NB4 (cell line): ENCODE results near the gene SERPING1.

ENCODE experiments used
- MYC ChIP-seq: IDR thresholded peaks from 2 replicates; pipeline ENCODE4 v1.6.1; 2011; ENCODE audit warnings: low read depth, low read length
- POLR2A ChIP-seq: IDR thresholded peaks from 2 replicates; pipeline ENCODE4 v1.6.1; 2011; ENCODE audit warnings: mild to moderate bottlenecking; ENCODE audit not compliant: insufficient read length; ENCODE audit errors: extremely low read depth
- TF ChIP-seq, protein P1 (sequence below): IDR thresholded peaks from one replicate; pipeline ENCODE4 v1.5.1; 2012; ENCODE audit warnings: low read depth, low read length
- TF ChIP-seq, protein P2 (sequence below): IDR thresholded peaks from 2 replicates; pipeline ENCODE4 v1.6.1; 2011; ENCODE audit warnings: low read depth, low read length

DNA sequence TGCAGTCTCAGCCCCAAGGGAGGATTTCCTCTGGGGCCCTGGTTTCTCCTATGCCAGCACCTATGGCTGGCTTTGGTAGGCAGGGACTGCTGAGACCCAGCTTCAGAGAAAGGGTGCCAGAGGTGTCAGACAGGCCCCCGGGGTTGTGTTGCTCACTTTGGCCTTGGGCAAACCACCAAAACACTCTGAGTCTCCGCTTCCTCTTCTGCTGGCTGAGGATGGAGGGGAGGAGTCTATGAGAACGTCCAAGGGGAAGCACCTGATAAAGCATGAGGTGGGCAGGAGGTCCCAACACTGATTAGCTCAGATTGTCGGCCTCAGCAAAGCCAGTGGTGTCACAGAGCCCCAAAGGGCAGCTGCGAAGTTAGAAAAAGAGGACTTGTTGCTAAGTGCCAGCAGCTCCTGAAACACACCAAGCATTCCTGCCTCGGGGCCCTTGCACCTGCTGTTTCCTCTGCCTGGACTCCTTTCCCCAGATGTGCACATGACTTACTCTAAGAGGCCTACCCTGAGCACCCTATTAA, 49.6 kb upstream of the SERPING1 start:
- TF ChIP-seq, protein P1, sequence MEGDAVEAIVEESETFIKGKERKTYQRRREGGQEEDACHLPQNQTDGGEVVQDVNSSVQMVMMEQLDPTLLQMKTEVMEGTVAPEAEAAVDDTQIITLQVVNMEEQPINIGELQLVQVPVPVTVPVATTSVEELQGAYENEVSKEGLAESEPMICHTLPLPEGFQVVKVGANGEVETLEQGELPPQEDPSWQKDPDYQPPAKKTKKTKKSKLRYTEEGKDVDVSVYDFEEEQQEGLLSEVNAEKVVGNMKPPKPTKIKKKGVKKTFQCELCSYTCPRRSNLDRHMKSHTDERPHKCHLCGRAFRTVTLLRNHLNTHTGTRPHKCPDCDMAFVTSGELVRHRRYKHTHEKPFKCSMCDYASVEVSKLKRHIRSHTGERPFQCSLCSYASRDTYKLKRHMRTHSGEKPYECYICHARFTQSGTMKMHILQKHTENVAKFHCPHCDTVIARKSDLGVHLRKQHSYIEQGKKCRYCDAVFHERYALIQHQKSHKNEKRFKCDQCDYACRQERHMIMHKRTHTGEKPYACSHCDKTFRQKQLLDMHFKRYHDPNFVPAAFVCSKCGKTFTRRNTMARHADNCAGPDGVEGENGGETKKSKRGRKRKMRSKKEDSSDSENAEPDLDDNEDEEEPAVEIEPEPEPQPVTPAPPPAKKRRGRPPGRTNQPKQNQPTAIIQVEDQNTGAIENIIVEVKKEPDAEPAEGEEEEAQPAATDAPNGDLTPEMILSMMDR = no peak
- TF ChIP-seq, protein P2, sequence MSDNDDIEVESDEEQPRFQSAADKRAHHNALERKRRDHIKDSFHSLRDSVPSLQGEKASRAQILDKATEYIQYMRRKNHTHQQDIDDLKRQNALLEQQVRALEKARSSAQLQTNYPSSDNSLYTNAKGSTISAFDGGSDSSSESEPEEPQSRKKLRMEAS = no peak
- TF ChIP-seq POLR2A (no peak), MYC (no peak)
